GM19463 (cell line): ENCODE results near the gene PHOX2A.

Source experiments
- ATAC-seq: cut with Tn5 transposase; IDR thresholded peaks from one replicate; pipeline ENCODE4 v1.9.1; 2021; ENCODE audit warnings: mild to moderate bottlenecking, moderate library complexity; ENCODE audit not compliant: unreplicated experiment

Gene PHOX2A

GRCh38 chr11:72189455-72190250 lies 54.3 kb downstream of the PHOX2A start:
- ATAC-seq, result no peak
